ENCODE results near the gene FHIP1A. TPM values are rescaled to one million over a fixed set of nuclear protein-coding genes. Genes with fewer than 3 reads are reported as not detected.

FHIP1A gene
- 31.1 and 53.2 TPM in 2 replicates for total RNA-seq

DNA sequence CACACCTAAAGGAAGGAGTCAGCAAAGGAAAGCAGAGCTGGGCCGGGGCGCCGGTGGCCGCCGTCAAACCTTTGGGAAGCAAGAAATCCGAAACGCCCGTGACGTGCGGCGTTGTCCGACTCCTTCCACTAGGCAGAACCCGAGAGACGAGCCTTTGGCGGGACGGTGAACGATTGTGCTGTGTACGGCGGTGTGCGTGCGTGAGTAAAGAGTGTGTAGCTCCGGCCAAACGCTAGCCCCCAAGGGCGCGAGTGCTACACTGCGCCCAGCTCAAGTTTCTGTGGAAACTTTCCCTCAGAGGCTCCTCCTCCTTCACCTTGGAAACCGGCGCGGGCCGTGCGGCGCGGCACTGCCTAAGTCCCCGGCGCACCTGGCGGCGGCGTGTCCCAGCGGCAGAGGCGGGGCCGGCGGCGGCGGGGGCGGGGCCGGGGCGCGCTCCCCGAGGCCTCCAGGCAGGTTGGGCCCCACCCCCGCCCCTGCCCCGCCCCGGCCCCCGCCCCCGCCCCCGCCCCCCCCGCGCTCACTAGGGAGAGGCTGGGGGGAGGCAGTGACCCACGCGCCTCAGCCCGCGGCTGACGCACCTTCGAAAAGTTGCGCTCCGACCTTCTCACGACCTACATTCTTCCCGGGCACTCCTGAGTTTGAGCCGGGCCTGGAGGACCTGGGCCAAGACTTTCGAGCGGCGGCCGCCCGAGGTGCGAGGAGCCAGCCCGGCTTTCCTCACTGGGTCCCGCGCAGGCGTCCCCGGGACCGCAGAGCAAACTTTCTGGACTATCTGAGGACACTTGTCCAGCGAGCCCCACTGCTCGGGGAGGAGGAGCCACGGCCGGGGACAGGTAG, at the start of gene FHIP1A:
FHIP1A (plus strand) TSS at position 547 of the 840 bp plus-strand sequence. CDS start 157,084 bp downstream, outside the sequence.

Other genes starting within 250 kb of the FHIP1A start
- gene PRSS48, start 132.0 kb upstream of the FHIP1A start, total RNA-seq, result not detected in 2 replicates
- 20.5 and 24.1 TPM in 2 replicates for gene SH3D19, start 83.6 kb upstream of the FHIP1A start, total RNA-seq